ENCODE measurements around the gene VSTM2B.
"Not testable (repeated sequence)": the region's sequence is repeated elsewhere in the genome, so short reads cannot be mapped to it uniquely, and the experiment has no call there.

VSTM2B gene

GRCh38 chr19:29548483-29549085, 22.8 kb downstream of the VSTM2B start:
- DNase-seq: no peak

- DNase-seq: no peak
Observed at GRCh38 chr19:29549105-29550070, 23.6 kb downstream of the VSTM2B start.

- no peak for DNase-seq
Observed at GRCh38 chr19:29550896-29551295, 25.1 kb downstream of the VSTM2B start.

GRCh38 chr19:29551774-29552173, 26.0 kb downstream of the VSTM2B start:
- no peak for DNase-seq

- DNase-seq: no peak
Observed at GRCh38 chr19:29552454-29553280, 26.9 kb downstream of the VSTM2B start.

- no peak for DNase-seq
Observed at GRCh38 chr19:29554149-29554548, 28.4 kb downstream of the VSTM2B start.

- not testable (repeated sequence) for DNase-seq
Observed at GRCh38 chr19:29559110-29559509, 33.3 kb downstream of the VSTM2B start.

- DNase-seq: no peak
Observed at GRCh38 chr19:29559743-29560142, 33.9 kb downstream of the VSTM2B start.

- no peak for DNase-seq
Observed at GRCh38 chr19:29560313-29561075, 34.7 kb downstream of the VSTM2B start.

GRCh38 chr19:29561601-29562000, 35.8 kb downstream of the VSTM2B start:
- DNase-seq: no peak

- no peak for DNase-seq
Observed at GRCh38 chr19:29562299-29563297, 36.8 kb downstream of the VSTM2B start.

GRCh38 chr19:29563486-29564101, 37.8 kb downstream of the VSTM2B start:
- no peak for DNase-seq

- DNase-seq: no peak
Observed at GRCh38 chr19:29564574-29565005, 38.8 kb downstream of the VSTM2B start.

GRCh38 chr19:29565171-29565570, 39.4 kb downstream of the VSTM2B start:
- no peak for DNase-seq

- no peak for DNase-seq
Observed at GRCh38 chr19:29566496-29567054, 40.8 kb downstream of the VSTM2B start.

- no peak for DNase-seq
Observed at GRCh38 chr19:29567366-29567915, 41.6 kb downstream of the VSTM2B start.

GRCh38 chr19:29568036-29569025, 42.5 kb downstream of the VSTM2B start:
- DNase-seq: no peak

- DNase-seq: no peak
Observed at GRCh38 chr19:29569038-29569911, 43.5 kb downstream of the VSTM2B start.

All from fibroblast of skin of right biceps (primary cell).